ENCODE measurements around the gene SYNE3.

Gene SYNE3

GRCh38 chr14:95503365-95504134 lies 12.9 kb downstream of the SYNE3 start:
- DNase-seq, result no peak

DNA sequence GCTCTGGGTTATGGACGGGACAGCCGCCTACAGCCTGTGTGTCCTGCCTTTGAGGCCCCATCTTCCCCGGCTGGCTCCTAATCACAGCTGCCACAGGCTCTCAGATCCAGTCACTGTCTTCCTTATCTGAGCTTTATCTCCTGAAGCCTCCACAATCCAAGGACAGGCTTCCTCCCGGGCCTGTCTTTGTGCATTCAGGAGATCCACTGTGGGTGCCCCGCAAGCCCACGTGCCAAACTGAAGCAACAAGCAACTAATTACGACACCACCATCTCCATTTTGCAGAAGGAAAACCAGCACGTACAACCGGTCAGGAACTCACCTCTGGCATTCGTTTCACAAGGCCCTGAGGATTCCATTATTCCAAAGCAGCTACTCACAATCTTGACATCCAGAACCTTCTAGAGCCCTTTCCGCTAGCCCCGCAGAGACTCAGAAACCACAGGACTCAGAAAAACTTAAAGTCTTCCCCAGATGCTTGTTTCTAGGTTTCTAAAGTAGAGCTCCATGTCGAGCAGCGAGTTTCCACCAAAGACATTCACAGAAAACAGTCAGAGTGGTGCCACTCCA lies 14.0 kb downstream of the SYNE3 start:
- no peak for DNase-seq

GRCh38 chr14:95500772-95501401 lies 15.6 kb downstream of the SYNE3 start:
- no peak for DNase-seq

GRCh38 chr14:95500201-95500681 lies 16.2 kb downstream of the SYNE3 start:
- no peak for DNase-seq

- DNase-seq, result no peak
Measured at GRCh38 chr14:95499354-95499750, 17.1 kb downstream of the SYNE3 start.

DNA sequence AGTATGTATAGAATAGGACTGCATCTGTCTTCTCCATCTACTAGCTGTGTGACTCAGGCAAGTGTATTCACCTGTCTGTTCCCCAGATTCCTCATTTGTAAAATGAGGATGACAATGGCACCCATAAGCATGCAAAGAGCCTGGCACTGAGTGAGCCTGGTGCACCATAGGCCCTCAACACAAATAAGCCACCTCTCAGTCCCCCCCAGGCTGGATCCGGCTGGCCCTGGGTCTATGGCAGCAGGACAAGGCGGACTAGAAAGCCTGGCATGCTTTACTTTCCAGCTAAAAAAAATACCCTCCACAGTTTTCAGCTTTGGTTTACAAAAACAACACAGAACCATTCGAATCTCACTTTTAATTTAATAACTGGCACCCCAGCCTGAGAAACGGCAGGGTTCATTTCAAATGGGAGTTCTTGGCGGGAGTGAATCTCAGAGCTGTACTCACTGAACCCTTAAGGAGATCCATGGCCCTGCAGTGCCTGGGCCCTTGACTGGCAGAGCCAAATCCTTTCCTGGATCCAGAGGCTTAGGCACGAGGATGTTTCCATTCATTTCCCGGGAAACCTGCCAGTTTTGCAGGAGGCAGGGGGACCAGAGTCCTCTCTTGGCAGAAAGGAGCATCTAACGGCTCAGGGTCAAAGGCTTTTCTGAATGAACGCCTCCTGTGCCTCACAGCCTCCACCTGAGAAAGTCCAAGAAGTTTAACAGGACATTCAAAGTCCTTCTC lies 17.7 kb downstream of the SYNE3 start:
- DNase-seq, result peak; percentile 39

- peak; percentile 30 for DNase-seq
Measured at GRCh38 chr14:95497561-95498011, 18.9 kb downstream of the SYNE3 start.

- no peak for DNase-seq
Measured at GRCh38 chr14:95496690-95497259, 19.7 kb downstream of the SYNE3 start.

DNA sequence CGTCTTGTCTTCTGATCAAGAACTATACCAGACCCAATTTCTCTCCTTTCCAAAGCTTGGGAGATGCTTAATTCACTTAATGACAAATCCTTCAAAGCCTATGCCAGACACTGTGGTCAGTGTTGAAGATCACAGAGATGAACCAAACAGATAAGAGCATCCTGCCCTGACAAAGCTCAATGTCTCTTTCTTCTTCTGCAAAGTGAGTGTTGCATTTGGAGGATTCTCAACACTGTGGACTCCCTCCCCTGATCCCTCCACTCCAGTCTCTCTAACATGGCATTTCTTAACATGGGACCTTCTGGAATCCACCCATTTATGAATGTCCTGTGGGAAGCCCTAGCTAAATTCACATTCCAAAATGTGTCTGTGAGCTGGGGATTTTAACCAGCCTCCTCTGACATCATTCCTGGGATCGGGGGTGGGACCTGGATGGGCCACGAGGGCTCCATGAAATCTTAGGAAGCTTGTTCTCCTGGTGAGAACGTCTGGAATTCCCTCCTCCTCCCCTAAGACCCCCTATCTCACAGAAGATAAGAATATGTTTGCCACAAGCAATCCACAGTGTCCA lies 20.3 kb downstream of the SYNE3 start:
- DNase-seq, result no peak

DNA sequence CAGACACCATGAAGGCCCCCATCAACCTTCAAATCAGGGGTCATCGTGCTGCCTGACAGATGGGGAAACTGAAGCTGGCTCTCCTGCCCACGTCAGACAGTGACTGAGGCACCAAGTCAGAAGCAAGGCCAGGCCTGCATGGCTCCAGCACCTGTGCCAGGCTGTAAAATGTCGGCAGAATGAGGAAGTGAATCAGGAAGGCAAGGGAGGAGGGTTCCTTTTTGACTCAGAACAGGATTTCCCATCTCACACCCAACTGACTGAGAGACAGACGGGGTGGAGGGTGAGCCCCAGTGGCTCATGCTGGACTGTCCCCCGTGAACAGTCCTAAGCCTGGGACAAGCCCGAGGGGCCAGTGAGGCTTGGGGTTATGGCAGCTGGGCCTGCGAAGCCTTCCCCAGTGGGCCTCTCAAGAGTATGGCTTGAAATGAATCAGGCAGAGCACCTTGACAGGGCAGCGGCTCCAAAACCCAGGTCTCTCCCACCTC lies 20.9 kb downstream of the SYNE3 start:
- no peak for DNase-seq

DNA sequence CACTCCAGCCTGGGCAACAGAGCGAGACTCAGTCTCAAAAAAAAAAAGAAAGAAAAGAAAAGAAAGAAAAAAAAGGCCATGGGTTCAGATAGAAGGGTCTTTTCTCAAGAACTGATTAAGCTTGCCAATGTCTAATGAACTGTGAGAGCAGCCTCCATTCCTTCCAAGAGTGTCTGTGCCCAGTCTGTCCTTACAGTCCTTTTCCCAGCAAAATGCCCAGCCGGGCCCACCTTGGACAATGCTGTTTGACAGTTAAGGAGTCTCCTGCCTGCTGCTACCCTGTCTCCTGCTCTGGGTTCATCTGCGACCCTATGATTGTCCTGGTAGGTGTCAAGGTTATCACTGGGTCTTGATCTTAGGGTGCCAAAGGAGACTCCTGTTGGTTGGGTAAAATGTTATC lies 21.4 kb downstream of the SYNE3 start:
- no peak for DNase-seq

GRCh38 chr14:95494456-95494855 lies 22.0 kb downstream of the SYNE3 start:
- no peak for DNase-seq

DNA sequence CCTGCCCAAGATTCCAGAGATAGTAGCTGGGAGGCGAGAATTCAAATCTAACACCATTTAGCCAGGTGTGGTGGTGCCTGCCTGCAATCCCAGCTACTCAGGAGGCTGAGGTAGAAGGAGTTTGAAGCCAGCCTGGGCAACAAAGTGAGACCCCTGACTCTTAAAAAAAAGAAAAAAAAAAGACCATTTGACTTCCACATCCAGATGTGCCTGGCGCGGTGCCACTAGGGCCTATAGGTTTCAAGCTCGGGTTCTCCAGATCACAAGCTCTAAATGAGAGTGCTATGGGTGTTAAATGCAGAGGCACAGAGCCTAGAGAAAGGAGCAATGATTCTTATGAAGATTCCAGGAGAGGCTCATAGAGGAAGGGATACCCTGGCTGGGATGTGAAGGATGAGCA lies 22.5 kb downstream of the SYNE3 start:
- no peak for DNase-seq

DNA sequence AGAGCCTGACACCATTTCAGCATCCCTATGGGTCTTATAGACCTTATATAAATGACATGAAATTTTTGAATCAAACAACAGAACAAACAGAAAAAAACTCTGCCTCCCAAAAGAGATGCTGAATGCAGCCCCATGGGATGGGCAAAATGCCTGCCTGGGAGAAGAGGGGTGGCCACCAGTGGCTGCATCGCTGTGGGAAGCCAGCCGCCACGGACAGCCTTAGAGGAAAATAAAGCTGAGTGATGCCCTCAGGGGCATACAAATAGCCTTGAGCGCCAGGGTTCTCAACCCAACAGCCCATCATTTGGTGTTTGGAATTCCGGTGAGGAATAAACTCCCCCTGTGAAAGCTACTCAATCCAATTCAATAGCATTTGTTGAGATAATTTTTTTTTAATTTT lies 22.9 kb downstream of the SYNE3 start:
- DNase-seq, result peak; percentile 70

DNA sequence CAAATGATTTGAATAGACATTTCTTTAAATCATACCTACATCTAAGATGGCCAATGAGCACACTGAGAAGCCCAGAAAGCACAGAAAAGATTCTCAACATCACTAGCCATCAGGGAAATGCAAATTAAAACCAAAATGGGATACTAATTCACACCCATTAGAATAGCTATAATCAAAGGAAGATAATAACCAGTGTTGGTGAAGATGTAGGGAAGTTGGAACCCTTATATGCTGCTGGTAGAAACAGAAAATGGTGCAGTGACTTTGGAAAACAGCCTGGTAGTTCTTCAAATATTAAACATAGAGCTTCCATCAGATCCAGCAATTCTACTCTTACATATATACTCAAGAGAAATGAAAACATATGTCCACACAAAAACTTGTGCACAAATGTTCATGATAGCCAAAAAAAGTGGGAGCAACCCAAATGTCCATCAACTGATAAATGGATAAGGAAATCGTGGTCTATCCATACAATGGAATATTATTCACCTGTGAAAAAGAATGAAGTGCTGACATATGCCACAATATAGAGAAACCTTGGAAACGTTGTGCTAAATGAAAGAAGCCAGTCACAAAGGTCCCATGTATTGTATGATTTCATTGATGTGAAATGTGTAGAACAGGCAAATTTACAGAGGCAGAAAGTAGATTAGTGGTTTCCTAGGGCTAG lies 24.4 kb downstream of the SYNE3 start:
- no peak for DNase-seq

- DNase-seq, result no peak
Measured at GRCh38 chr14:95490727-95491451, 25.6 kb downstream of the SYNE3 start.

- peak; percentile 98 for DNase-seq
Measured at GRCh38 chr14:95490138-95490509, 26.3 kb downstream of the SYNE3 start.

DNA sequence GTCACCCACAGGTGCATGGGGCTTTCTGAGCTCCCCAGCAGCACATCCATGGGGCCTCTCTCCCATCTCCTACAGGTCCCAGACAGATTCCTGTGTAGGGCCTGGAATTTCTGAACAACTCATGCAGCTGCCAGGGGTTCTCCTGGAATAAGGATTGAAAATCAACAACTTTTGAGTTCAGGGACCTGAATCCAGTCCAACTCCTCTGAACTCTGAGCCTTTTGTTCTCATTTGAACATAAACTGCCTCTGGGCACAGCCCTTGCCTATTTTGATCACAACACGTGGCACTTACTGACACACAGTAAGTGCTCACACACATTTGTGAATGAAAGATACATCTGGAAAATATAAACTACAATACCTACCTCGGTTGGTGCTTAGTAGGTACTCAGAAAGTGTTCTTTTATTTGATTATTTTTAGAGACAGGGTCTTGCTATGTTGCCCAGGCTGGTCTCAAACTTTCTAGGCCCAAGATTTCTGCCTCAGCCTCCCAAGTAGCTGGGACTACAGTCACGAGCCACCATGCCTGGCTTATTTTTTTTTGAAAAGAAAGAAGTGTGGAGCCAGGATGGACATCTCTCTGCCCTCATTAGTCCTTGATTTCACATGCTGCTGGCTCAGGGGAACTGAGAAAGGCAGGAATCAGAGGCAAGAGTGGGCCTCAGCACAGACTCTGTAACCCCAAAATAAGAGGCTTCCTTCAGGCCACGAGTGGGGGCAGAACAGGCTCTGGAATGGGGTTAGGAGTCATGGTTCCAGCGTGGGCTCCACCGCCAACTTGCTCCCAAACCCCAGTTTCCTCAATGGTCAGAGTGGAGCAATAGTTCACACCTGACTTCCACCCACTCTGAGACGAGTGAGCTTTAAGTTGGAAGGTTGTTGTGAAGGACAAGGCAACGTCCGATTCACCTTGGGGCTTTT lies 27.0 kb downstream of the SYNE3 start:
- DNase-seq, result no peak

- peak; percentile 81 for DNase-seq
Measured at GRCh38 chr14:95488376-95489213, 27.9 kb downstream of the SYNE3 start.

All from NCI-H69 (cell line).